ENCODE data around the gene LUZP2. TPM values are rescaled to one million over a fixed set of nuclear protein-coding genes. Genes with fewer than 3 reads are reported as not detected.

The LUZP2 gene
- total RNA-seq, 2 experiments from 2014 or later, result not detected

DNA sequence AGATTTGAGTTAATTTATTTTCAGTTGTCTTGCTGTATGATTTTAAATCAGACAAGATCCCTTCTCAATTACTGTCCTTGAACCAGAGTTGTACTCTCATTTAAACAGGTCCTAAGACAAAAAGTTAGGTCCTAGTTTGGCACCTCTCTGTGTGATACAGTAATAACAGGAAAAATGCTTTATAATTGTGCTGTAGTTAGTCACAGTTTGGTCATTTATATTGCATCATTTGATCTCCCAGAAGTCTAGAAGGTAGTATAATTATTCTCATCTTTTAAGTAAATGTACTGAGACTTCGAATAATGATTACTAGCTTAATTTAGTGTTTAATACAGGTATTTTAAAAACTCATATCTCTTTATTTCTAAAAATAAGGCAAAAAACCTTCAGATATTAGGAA lies 18.1 kb upstream of the LUZP2 start:
- BruUV-seq (replicated peaks), result no TSS peak
- Histone ChIP-seq H2AFZ (ENCODE audit: low read length) (no peak overlapping the region), H3K79me2 (ENCODE audit: insufficient read depth, low read depth, low read length) (no peaks in the 10 kb centered on the region), H3K9me2 (ENCODE audit: insufficient read depth, low read length) (no peaks in the 10 kb centered on the region), H3K4me1 (ENCODE audit: insufficient read depth, low read length, poor library complexity, severe bottlenecking) (no peaks in the 10 kb centered on the region), H3K4me3 (ENCODE audit: low read depth, low read length, poor library complexity, severe bottlenecking) (no peak overlapping the region), H4K20me1 (ENCODE audit: insufficient read depth, low read length) (no peaks in the 10 kb centered on the region), H3K4me2 (ENCODE audit: low read length) (no peak overlapping the region), H3K36me3 (ENCODE audit: insufficient read depth, low read length) (no peaks in the 10 kb centered on the region), H3K9me3 (ENCODE audit: low read length) (no peaks in the 10 kb centered on the region), H3K27ac (ENCODE audit: low read depth, low read length, poor library complexity, severe bottlenecking) (no peak overlapping the region)
- no peak for TF ChIP-seq EZH2phosphoT487 (IDR thresholded peaks at IDR 0.05; ENCODE audit: borderline replicate concordance, low read depth, low read length)
- TF ChIP-seq, protein P1, sequence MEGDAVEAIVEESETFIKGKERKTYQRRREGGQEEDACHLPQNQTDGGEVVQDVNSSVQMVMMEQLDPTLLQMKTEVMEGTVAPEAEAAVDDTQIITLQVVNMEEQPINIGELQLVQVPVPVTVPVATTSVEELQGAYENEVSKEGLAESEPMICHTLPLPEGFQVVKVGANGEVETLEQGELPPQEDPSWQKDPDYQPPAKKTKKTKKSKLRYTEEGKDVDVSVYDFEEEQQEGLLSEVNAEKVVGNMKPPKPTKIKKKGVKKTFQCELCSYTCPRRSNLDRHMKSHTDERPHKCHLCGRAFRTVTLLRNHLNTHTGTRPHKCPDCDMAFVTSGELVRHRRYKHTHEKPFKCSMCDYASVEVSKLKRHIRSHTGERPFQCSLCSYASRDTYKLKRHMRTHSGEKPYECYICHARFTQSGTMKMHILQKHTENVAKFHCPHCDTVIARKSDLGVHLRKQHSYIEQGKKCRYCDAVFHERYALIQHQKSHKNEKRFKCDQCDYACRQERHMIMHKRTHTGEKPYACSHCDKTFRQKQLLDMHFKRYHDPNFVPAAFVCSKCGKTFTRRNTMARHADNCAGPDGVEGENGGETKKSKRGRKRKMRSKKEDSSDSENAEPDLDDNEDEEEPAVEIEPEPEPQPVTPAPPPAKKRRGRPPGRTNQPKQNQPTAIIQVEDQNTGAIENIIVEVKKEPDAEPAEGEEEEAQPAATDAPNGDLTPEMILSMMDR (conservative IDR thresholded peaks at IDR 0.05; ENCODE audit: low read length), result no peak
- POLR2A ChIA-PET, result interaction anchor here (0.6 kb wide), 1 partner anchor 44 kb away, joined by 3 read pairs; no protein-coding TSS in a partner anchor
- CTCF ChIA-PET (ENCODE audit: unreplicated experiment), result no interaction called here
- intact Hi-C loops (cut with micrococcal nuclease; ENCODE audit: unreplicated experiment), result no loop called here
- DNase-seq (ENCODE audit: low spot score), result no peak

DNA sequence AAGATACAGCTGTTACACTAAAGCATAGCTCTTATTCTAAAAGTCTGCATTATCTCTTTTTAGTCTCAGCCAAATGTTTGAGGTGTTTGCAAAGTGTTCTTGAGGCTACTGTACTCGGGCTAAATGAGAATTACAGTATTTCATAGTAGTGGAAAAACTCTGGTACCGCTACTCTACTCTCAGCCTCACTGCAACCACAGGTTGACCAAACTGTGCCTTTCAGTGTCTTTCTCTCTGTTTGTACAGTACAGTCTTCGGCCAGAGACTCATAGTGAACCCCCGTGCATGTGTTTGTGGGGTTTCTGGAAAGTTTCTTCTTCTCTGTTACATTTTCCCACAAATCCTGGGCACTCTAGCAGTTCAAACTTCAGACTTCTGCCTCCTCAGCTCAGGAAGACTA lies 7.4 kb upstream of the LUZP2 start:
- ChIA-PET CTCF (ENCODE audit: unreplicated experiment) (no interaction called here), POLR2A (interaction anchor here (0.7 kb wide), 1 partner anchor 138 kb away, joined by 5 read pairs; no protein-coding TSS in a partner anchor)
- Histone ChIP-seq H3K4me3 (ENCODE audit: low read depth, low read length, poor library complexity, severe bottlenecking) (no peak overlapping the region), H3K9me2 (ENCODE audit: insufficient read depth, low read length) (no peaks in the 10 kb centered on the region), H3K36me3 (ENCODE audit: insufficient read depth, low read length) (no peaks in the 10 kb centered on the region), H2AFZ (ENCODE audit: low read length) (no peak overlapping the region), H3K4me2 (ENCODE audit: low read length) (no peak overlapping the region), H3K4me1 (ENCODE audit: insufficient read depth, low read length, poor library complexity, severe bottlenecking) (no peaks in the 10 kb centered on the region), H3K27ac (ENCODE audit: low read depth, low read length, poor library complexity, severe bottlenecking) (no peak overlapping the region), H3K79me2 (ENCODE audit: insufficient read depth, low read depth, low read length) (no peaks in the 10 kb centered on the region), H3K9me3 (ENCODE audit: low read length) (no peaks in the 10 kb centered on the region), H4K20me1 (ENCODE audit: insufficient read depth, low read length) (no peaks in the 10 kb centered on the region)
- intact Hi-C loops (cut with micrococcal nuclease; ENCODE audit: unreplicated experiment), result no loop called here
- DNase-seq (ENCODE audit: low spot score), result no peak
- TF ChIP-seq, protein P1 (conservative IDR thresholded peaks at IDR 0.05; ENCODE audit: low read length), result no peak
- TF ChIP-seq EZH2phosphoT487 (IDR thresholded peaks at IDR 0.05; ENCODE audit: borderline replicate concordance, low read depth, low read length), result no peak
- no TSS peak for BruUV-seq (replicated peaks)

DNA sequence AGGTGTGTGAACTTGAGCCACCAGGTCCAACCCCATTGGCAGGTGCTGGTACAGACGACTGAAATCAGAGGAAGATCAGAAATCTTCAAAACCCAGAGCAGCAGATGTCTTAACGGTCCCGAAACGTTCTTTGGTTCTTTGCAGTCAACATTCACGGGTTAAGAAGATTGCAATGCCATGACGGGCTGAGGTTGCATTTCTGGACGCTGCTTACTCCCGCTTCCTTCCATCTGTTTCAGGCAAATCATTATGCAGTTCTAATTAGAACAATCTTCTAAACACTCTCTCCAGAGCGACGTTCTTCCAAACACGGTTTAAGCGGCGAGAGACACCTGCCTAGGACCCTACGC lies 492 bp upstream of the LUZP2 start:
- CTCF ChIA-PET (ENCODE audit: unreplicated experiment), result no interaction called here
- Histone ChIP-seq H2AFZ (ENCODE audit: low read length) (no peak overlapping the region), H3K79me2 (ENCODE audit: insufficient read depth, low read depth, low read length) (no peaks in the 10 kb centered on the region), H3K27ac (ENCODE audit: low read depth, low read length, poor library complexity, severe bottlenecking) (no peak overlapping the region), H3K4me2 (ENCODE audit: low read length) (no peak overlapping the region), H4K20me1 (ENCODE audit: insufficient read depth, low read length) (no peaks in the 10 kb centered on the region), H3K9me2 (ENCODE audit: insufficient read depth, low read length) (no peaks in the 10 kb centered on the region), H3K4me3 (ENCODE audit: low read depth, low read length, poor library complexity, severe bottlenecking) (no peak overlapping the region), H3K9me3 (ENCODE audit: low read length) (no peaks in the 10 kb centered on the region), H3K4me1 (ENCODE audit: insufficient read depth, low read length, poor library complexity, severe bottlenecking) (no peaks in the 10 kb centered on the region), H3K36me3 (ENCODE audit: insufficient read depth, low read length) (no peaks in the 10 kb centered on the region)
- no TSS peak for BruUV-seq (replicated peaks)
- intact Hi-C loops (cut with micrococcal nuclease; ENCODE audit: unreplicated experiment), result no loop called here
- POLR2A ChIA-PET, result interaction anchor here (1.1 kb wide), 1 partner anchor 9 kb away, joined by 3 read pairs; no protein-coding TSS in a partner anchor
- no peak for TF ChIP-seq EZH2phosphoT487 (IDR thresholded peaks at IDR 0.05; ENCODE audit: borderline replicate concordance, low read depth, low read length)
- TF ChIP-seq, protein P1 (conservative IDR thresholded peaks at IDR 0.05; ENCODE audit: low read length), result no peak
- DNase-seq (ENCODE audit: low spot score), result no peak
